BE2C (cell line): ENCODE measurements around the gene POU2F2. TPM values are rescaled to one million over a fixed set of nuclear protein-coding genes. Genes with fewer than 3 reads are reported as not detected.

Source experiments
- DNase-seq: peaks from one replicate; pipeline ENCODE4 v3.0.0-alpha.2; 2020
- H3K27me3 ChIP-seq: fragments of 250-450 bp; sonication (Bioruptor Pico); 2 replicates; pipeline ENCODE4 v1.5.1; 2020; ENCODE audit warnings: mild to moderate bottlenecking
- H3K36me3 ChIP-seq: fragments of 250-450 bp; sonication (Bioruptor Pico); 2 replicates; pipeline ENCODE4 v1.5.1; 2020; ENCODE audit warnings: mild to moderate bottlenecking
- H3K4me1 ChIP-seq: fragments of 250-450 bp; sonication (Bioruptor Pico); 2 replicates; pipeline ENCODE4 v1.5.1; 2020
- H3K4me3 ChIP-seq: 2 replicates; pipeline ENCODE4 v1.5.1; 2011; ENCODE audit warnings: low read depth, low read length
- H3K9me3 ChIP-seq: fragments of 250-450 bp; sonication (Bioruptor Pico); 2 replicates; pipeline ENCODE4 v1.5.1; 2020
- polyA plus RNA-seq: library from polyadenylated mRNA; unstranded; fragments of >200 nt; gene quantifications from one replicate; pipeline ENCODE4 v1.2.1, GENCODE V29; 2012; ENCODE audit warnings: low read depth, missing spikeins; ENCODE audit not compliant: insufficient read length, insufficient read depth
- TF ChIP-seq, protein P1 (sequence below): IDR thresholded peaks from 2 replicates; pipeline ENCODE4 v1.5.1; 2012; ENCODE audit warnings: mild to moderate bottlenecking, low read depth, low read length

Gene POU2F2
- 3.4 TPM for polyA plus RNA-seq

DNA sequence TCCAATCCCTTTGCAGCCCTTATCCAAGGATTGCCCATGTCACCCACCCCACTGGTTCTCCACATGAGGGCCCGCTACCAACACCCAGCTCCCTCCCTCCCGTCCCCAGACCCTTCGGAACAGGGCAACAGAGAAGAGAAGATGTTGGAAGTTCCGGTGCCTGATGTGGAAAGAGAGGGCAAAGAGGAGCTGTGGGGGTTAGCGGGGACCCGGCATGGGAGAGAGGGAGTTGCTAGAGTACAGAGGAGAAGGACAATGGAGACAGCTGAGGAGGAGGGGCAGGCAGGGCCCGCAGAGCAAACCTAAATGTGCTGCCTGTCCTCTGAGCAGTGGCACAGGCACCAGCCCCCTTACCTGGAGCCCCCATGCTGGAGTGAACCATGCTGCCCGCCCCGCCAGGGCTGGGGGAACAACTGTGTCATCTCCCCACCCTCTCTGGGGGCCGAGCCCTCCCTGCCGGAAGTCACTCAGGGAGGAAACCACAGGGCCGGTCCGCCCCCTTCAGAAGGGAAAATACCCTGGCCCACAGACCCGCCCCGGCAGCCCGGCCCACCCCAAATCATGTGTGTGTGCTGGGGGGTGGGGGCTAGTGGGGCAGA is at the start of gene POU2F2:
Gene POU2F2, minus strand, starts transcription at position 417 of the 599 bp plus-strand sequence. Its CDS starts 35 bp downstream, at position 382.
- TF ChIP-seq, protein P1, sequence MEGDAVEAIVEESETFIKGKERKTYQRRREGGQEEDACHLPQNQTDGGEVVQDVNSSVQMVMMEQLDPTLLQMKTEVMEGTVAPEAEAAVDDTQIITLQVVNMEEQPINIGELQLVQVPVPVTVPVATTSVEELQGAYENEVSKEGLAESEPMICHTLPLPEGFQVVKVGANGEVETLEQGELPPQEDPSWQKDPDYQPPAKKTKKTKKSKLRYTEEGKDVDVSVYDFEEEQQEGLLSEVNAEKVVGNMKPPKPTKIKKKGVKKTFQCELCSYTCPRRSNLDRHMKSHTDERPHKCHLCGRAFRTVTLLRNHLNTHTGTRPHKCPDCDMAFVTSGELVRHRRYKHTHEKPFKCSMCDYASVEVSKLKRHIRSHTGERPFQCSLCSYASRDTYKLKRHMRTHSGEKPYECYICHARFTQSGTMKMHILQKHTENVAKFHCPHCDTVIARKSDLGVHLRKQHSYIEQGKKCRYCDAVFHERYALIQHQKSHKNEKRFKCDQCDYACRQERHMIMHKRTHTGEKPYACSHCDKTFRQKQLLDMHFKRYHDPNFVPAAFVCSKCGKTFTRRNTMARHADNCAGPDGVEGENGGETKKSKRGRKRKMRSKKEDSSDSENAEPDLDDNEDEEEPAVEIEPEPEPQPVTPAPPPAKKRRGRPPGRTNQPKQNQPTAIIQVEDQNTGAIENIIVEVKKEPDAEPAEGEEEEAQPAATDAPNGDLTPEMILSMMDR = no peak
- no peaks in the 10 kb centered on the region for H3K9me3 ChIP-seq
- no peaks in the 10 kb centered on the region for H3K36me3 ChIP-seq
- no peak for DNase-seq
- no peaks in the 10 kb centered on the region for H3K4me1 ChIP-seq
- no peak within 1 kb of the TSS for H3K4me3 ChIP-seq
- H3K27me3 ChIP-seq = peaks cover 4% of the 10 kb centered on the region; the same call in 1 of the 2 replicates

DNA sequence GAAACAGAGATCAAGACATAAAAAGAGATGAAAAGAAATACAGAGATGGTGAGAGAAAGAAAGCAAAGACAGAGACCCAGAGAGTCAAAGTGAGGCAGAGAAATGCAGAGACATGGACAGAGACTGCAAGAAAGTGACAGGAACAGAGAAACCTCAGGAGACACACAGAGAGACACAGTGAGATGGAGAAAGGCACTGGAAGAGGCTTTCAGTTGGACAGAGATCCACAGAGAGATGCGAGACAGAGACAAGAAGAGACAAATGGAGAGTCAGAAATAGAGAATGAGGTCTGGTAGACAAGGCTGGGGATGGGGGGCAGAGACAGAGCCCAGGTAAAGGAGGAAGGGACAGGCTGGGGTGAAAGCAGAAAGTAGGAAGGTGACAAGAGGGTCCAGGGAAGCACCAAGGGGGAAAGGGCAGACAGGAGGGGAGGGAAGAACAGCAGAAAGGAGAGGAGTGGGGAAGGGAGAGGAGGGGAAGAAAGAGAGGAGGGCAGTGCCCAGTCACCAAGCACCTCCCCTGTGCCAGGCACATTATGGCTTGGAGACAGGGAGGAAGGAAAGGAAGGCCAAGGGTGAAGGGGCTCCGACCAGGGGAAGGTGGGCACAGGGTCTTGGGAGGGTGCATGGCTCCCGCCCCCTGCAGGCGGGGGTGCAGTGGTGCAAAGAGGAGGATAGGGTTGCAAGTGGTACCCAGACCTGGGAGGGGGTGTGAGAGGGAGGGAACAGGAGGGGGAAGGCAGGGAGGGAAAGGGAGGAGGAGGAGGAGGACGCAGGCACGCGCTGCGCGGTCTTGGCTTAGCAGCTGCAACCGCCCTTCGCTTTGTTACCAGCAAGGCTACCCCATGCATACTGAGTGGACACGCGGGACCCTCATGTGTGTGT is 46.8 kb upstream of the POU2F2 start:
- H3K4me3 ChIP-seq = no peak overlapping the region
- peak; percentile 58 for DNase-seq

DNA sequence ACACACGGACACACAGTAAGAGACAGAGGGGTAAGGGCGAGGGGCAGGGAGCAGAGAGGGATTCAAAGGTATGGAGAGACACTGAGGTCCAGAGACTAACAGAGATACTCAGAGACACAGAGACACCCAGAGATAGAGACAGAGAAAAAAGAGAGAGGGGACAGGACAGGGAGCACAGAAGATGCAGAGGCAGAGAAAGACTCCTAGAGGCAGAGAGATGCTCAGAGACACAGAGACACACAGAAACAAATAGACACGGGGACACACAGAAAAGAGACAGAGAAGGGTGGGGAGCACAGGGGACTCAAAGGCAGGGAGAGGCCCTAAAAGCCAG is 45.4 kb upstream of the POU2F2 start:
- DNase-seq = no peak
- peaks cover 32% of the 10 kb centered on the region for H3K27me3 ChIP-seq
- H3K4me3 ChIP-seq = peak overlapping the region; percentile 48; the same call in 1 of the 2 replicates
- no peaks in the 10 kb centered on the region for H3K9me3 ChIP-seq
- TF ChIP-seq, protein P1 = no peak
- H3K36me3 ChIP-seq = no peaks in the 10 kb centered on the region
- no peaks in the 10 kb centered on the region for H3K4me1 ChIP-seq

More for the DNA sequence above, 46.8 kb upstream of the POU2F2 start:
- H3K27me3 ChIP-seq = peaks cover 32% of the 10 kb centered on the region
- no peaks in the 10 kb centered on the region for H3K36me3 ChIP-seq
- H3K4me1 ChIP-seq = no peaks in the 10 kb centered on the region
- TF ChIP-seq, protein P1 = peak; percentile 60
- H3K9me3 ChIP-seq = no peaks in the 10 kb centered on the region

DNA sequence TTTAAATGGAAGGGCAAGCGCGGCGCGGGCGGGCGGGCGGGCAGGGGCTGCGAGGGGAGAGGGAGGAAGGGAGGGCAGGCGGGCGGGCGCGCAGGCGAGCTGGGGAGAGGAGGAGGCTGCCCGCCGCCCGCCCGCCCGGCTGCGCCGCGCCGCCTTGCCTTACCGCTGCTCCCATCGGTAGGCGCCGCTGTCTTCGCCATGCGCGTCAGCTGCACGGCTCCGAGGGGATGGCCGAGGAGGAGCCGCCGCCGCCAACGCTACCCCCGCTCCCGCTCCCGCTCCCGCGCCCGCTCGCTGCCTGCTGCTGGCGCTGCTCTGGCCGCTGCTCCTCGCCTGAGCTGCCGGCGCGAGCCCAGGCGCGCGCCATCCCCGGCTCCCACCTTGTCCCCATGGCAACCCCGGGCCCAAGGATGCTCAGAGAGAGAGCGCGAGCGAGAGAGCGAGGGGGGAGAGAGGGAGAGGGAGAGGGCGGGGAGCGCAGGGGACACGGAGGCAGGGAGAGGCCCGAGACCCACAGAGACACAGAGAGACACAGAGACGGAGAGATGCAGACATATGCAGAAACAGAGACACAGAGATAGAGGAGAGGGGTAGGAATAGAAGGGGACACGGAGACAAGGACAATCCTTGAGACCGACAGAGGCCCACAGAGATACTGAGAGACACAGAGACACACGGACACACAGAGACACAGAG is 44.9 kb upstream of the POU2F2 start:
- peak overlapping the region; percentile 65 for H3K4me3 ChIP-seq
- TF ChIP-seq, protein P1 = peak; percentile 36; the same call in 1 of the 2 replicates
- H3K36me3 ChIP-seq = no peaks in the 10 kb centered on the region
- no peaks in the 10 kb centered on the region for H3K9me3 ChIP-seq
- H3K27me3 ChIP-seq = peaks cover 32% of the 10 kb centered on the region
- peak; percentile 93 for DNase-seq
- no peaks in the 10 kb centered on the region for H3K4me1 ChIP-seq

DNA sequence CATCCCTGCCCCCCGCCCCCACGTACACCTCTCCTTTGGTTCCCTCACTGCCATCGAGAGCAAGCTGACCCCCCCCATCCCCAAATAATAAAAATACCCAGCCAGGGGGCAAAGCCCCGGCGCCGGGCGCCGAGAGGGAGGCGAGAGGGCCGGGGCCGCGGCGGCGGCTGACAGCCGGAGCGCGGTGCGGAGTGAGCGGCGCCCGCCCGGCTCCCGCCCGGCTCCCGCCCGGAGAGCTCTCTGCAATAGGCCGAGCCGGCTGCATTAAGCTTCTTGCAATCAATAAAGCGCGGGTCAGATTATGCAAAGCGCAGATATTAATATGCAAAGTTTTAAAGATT is 44.4 kb upstream of the POU2F2 start:
- peak overlapping the region; percentile 65 for H3K4me3 ChIP-seq

More for the DNA sequence above, 44.4 kb upstream of the POU2F2 start:
- Histone ChIP-seq H3K36me3 (no peaks in the 10 kb centered on the region), H3K27me3 (peaks cover 32% of the 10 kb centered on the region), H3K4me1 (no peaks in the 10 kb centered on the region), H3K9me3 (no peaks in the 10 kb centered on the region)
- TF ChIP-seq, protein P1 = no peak
- no peak for DNase-seq
